Activated T-cell treated with anti-CD3 and anti-CD28 coated beads for 24 hours (primary cell): Measurements from ENCODE around the gene SSR3.

Experiments
- DNase-seq: peaks from one replicate; pipeline ENCODE4 v3.0.0-alpha.2; 2020; ENCODE audit warnings: low read depth

SSR3 gene

GRCh38 chr3:156536524-156537316 lies 18.2 kb downstream of the SSR3 start:
- no peak for DNase-seq

DNA sequence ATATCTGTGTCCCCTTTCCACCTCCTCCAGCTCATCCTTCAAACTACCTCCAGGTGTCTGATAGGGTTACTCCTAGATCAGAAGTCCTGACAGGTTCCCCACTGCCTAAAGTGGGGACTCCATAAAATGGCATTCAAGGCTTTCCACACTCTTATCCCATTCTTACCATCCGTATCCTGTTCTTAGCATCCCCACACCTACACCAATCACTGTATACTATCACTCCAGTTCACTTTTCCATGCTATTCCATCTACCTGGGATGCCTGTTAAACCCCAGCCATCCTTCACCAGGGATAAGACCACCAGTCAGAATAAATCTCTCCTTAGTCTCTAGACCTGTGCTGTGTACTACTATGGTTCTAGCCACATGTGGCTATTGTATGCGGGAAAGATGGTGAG lies 19.1 kb downstream of the SSR3 start:
- DNase-seq = no peak

- DNase-seq = no peak
Observed at GRCh38 chr3:156535162-156535627, 19.7 kb downstream of the SSR3 start.

- DNase-seq = no peak
Observed at GRCh38 chr3:156533205-156533604, 21.7 kb downstream of the SSR3 start.

- DNase-seq = no peak
Observed at GRCh38 chr3:156532730-156533129, 22.2 kb downstream of the SSR3 start.

GRCh38 chr3:156530980-156531379 lies 23.9 kb downstream of the SSR3 start:
- no peak for DNase-seq

DNA sequence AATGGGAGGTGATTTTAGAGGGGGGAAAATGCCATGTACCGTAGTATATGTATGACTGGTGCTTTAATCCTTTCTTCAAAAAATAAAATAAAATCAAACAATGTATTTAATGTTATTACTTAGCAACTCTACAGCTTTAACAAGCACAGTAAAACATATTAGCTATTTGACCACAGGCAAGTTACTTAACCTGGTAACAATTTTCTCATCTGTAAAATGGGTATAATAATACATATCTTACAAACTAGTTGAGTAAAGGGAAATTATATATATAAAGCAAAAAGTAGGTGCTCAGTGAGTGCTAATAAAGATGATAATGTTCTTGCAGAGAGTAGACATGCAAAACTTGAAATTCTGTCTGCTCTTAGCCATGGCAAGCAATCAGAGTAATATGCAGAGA lies 27.9 kb downstream of the SSR3 start:
- DNase-seq = no peak

GRCh38 chr3:156525808-156526207 lies 29.1 kb downstream of the SSR3 start:
- DNase-seq = no peak

- no peak for DNase-seq
Observed at GRCh38 chr3:156522673-156523072, 32.2 kb downstream of the SSR3 start.

DNA sequence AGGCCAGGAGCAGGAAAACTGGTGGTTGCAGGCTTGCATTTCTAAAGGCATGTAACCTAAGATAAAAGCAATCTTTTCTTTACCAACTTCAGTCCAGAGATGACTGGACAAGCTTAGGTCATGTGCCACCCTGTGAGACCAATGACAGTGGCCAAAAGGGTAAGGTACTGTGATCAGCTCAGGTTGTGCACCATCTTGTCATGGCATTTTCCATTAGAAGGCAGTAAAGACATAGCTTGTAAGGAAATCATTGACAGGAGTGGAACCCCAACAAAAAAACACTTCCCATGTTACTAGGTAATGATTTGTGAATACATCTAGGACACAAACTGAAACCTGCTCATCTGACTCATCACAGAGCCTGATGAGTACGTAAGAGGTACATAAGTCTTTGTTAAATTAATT lies 35.2 kb downstream of the SSR3 start:
- DNase-seq = no peak

DNA sequence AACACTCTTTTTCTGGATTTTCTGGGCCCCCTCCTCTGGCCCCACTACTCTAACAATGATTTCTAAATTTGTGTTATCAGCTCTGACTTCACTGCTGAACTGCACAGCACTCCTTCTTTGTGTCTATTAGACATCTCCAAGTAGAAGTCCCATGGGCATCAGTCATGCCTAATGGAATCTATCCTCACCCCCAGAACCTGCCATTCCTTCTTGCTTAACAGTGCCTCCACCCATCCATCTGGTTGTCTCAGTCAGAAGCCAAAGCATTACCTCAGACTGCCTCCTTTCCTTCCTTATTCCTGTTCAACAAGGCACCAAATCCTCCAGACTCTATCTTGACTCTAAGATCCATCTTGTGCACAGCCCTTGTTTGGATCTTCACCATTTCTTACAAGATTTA lies 36.2 kb downstream of the SSR3 start:
- no peak for DNase-seq

- DNase-seq = no peak
Observed at GRCh38 chr3:156516961-156517360, 38.0 kb downstream of the SSR3 start.

- DNase-seq = no peak
Observed at GRCh38 chr3:156516284-156516683, 38.6 kb downstream of the SSR3 start.

DNA sequence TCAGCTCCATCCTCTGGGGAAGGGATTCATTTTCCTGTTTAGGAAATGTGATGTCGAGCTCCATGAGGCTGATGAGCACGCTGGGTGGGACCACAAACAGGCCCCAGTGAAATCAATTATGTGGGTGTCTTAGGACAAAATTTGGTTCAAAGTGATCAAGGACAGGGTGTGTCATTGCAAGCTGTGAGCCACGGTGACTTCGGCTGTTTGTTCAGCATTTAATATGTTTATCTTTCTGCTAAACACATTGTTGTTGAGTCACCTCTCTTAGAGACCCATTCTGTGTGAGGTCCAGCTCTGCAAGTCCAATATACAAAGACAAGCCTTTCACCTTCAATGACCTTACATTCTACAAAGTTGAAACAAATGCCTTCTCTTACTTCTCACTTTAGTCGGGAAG lies 41.3 kb downstream of the SSR3 start:
- DNase-seq = no peak

- DNase-seq = no peak
Observed at GRCh38 chr3:156511987-156512677, 42.8 kb downstream of the SSR3 start.

GRCh38 chr3:156509189-156510174 lies 45.4 kb downstream of the SSR3 start:
- DNase-seq = no peak

- DNase-seq = no peak
Observed at GRCh38 chr3:156507285-156507684, 47.6 kb downstream of the SSR3 start.

- DNase-seq = no peak
Observed at GRCh38 chr3:156498307-156498706, 56.6 kb downstream of the SSR3 start.

- DNase-seq = no peak
Observed at GRCh38 chr3:156497326-156497725, 57.6 kb downstream of the SSR3 start.

DNA sequence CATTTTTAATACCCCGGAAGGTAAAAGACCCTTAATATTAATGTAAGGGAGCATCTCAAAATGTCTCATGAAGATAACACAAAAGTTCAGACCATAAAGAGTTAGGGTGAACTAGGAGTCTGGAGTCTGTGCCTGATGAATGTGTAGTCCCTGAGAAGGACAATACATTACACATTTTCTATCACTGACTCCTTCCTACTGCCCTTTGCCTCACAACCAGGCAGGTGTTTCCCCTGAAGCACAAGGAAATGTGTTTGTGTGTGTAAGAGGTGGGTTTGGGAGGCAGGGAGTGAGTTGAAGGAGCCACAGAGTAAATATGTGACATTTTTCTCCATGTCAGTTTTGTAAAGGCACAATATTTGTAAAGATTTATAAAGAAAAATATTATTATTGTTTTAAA lies 59.1 kb downstream of the SSR3 start:
- DNase-seq = no peak

DNA sequence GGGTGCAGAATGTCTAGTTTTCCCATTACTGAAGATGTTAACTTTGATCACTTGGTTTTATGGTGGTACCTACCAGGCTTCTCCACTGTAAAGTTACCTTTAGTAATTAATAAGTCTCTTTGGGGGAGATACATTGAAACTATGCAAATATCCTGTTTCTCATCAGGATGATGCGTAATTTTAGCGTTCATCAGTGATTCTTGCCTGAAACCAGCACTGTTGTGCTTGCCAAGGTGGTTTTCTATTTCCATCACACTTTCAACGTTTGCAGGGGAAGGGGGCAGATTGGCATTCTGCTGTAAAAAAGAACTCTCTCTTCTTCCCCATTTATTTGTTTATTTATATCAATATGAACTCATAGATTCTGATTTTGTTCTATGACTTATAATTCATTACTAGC lies 61.0 kb downstream of the SSR3 start:
- no peak for DNase-seq

GRCh38 chr3:156492801-156493261 lies 62.1 kb downstream of the SSR3 start:
- DNase-seq = no peak
